Measurements from ENCODE around the gene SCAMP5. TPM values are rescaled to one million over a fixed set of nuclear protein-coding genes. Genes with fewer than 3 reads are reported as not detected.

Gene SCAMP5
- total RNA-seq, 1 donor from 2014 or later = 1.3 TPM

GRCh38 chr15:75065467-75065850 is 70.1 kb downstream of the SCAMP5 start:
- no peaks in the 10 kb centered on the region for H3K27me3 Mint-ChIP-seq
- peaks cover 25% of the 10 kb centered on the region for H3K36me3 Mint-ChIP-seq (ENCODE audit: low read depth)
- peaks cover 60% of the 10 kb centered on the region for H3K4me1 Mint-ChIP-seq
- peak overlapping the region; percentile 7 for H3K27ac Mint-ChIP-seq
- peaks cover 6% of the 10 kb centered on the region for H3K9me3 Mint-ChIP-seq
- DNase-seq = no peak
- intact Hi-C loops (cut with micrococcal nuclease) = no loop called here
- peak overlapping the region; percentile 23 for H3K4me3 Mint-ChIP-seq

GRCh38 chr15:75065851-75066509 is 70.6 kb downstream of the SCAMP5 start:
- Mint-ChIP-seq H3K4me1 (peaks cover 62% of the 10 kb centered on the region), H3K27ac (peak overlapping the region; percentile 96), H3K9me3 (peaks cover 6% of the 10 kb centered on the region), H3K36me3 (ENCODE audit: low read depth) (peaks cover 26% of the 10 kb centered on the region), H3K4me3 (peak overlapping the region; percentile 24), H3K27me3 (no peaks in the 10 kb centered on the region)
- DNase-seq = no peak
- intact Hi-C loops (cut with micrococcal nuclease) = no loop called here

- Mint-ChIP-seq H3K27me3 (no peaks in the 10 kb centered on the region), H3K27ac (peak overlapping the region; percentile 96), H3K4me3 (peak overlapping the region; percentile 82), H3K36me3 (ENCODE audit: low read depth) (peaks cover 25% of the 10 kb centered on the region), H3K4me1 (peaks cover 64% of the 10 kb centered on the region), H3K9me3 (peaks cover 6% of the 10 kb centered on the region)
- peak; percentile 93 for DNase-seq
- intact Hi-C loops (cut with micrococcal nuclease) = loop anchor here (1.0 kb wide), 4 partner anchors 22 to 64 kb away; no protein-coding TSS in a partner anchor
Observed at GRCh38 chr15:75067123-75067830, 71.9 kb downstream of the SCAMP5 start.

GRCh38 chr15:75068748-75069147 is 73.4 kb downstream of the SCAMP5 start:
- intact Hi-C loops (cut with micrococcal nuclease) = no loop called here

GRCh38 chr15:75069301-75069925 is 74.0 kb downstream of the SCAMP5 start:
- Mint-ChIP-seq H3K4me3 (peak overlapping the region; percentile 31), H3K9me3 (peaks cover 6% of the 10 kb centered on the region), H3K36me3 (ENCODE audit: low read depth) (peaks cover 29% of the 10 kb centered on the region), H3K27me3 (no peaks in the 10 kb centered on the region), H3K4me1 (peaks cover 69% of the 10 kb centered on the region), H3K27ac (peak overlapping the region; percentile 74)
- intact Hi-C loops (cut with micrococcal nuclease) = no loop called here
- peak; percentile 72 for DNase-seq

More at GRCh38 chr15:75068748-75069147, 73.4 kb downstream of the SCAMP5 start:
- peaks cover 6% of the 10 kb centered on the region for H3K9me3 Mint-ChIP-seq
- peak overlapping the region; percentile 96 for H3K27ac Mint-ChIP-seq
- H3K27me3 Mint-ChIP-seq = no peaks in the 10 kb centered on the region
- H3K4me1 Mint-ChIP-seq = peaks cover 69% of the 10 kb centered on the region
- peak; percentile 55 for DNase-seq
- peak overlapping the region; percentile 37 for H3K4me3 Mint-ChIP-seq
- H3K36me3 Mint-ChIP-seq (ENCODE audit: low read depth) = peaks cover 27% of the 10 kb centered on the region

- no peak overlapping the region for H3K27ac Mint-ChIP-seq
- H3K4me3 Mint-ChIP-seq = no peak overlapping the region
- intact Hi-C loops (cut with micrococcal nuclease) = no loop called here
- H3K9me3 Mint-ChIP-seq = peaks cover 5% of the 10 kb centered on the region
- H3K36me3 Mint-ChIP-seq (ENCODE audit: low read depth) = peaks cover 27% of the 10 kb centered on the region
- no peaks in the 10 kb centered on the region for H3K27me3 Mint-ChIP-seq
- peaks cover 61% of the 10 kb centered on the region for H3K4me1 Mint-ChIP-seq
- peak; percentile 55 for DNase-seq
Observed at GRCh38 chr15:75070674-75071073, 75.3 kb downstream of the SCAMP5 start.

Other genes starting within 250 kb of the SCAMP5 start
- gene CYP1A2, start 246.7 kb upstream of the SCAMP5 start, total RNA-seq = not detected in 2 replicates
- 332 and 340 TPM in 2 replicates for gene CSK, start 213.5 kb upstream of the SCAMP5 start, total RNA-seq
- gene LMAN1L, start 182.7 kb upstream of the SCAMP5 start, total RNA-seq = 0.33 and 0.36 TPM in 2 replicates
- gene CPLX3, start 168.9 kb upstream of the SCAMP5 start, total RNA-seq = 0.09 TPM in 2 replicates
- gene ULK3, start 152.4 kb upstream of the SCAMP5 start, total RNA-seq = 52.6 and 57.3 TPM in 2 replicates
- 89.4 and 94.8 TPM in 2 replicates for gene SCAMP2, start 122.2 kb upstream of the SCAMP5 start, total RNA-seq
- gene MPI, start 105.5 kb upstream of the SCAMP5 start, total RNA-seq = 63.9 and 64.4 TPM in 2 replicates
- gene FAM219B, start 88.7 kb upstream of the SCAMP5 start, total RNA-seq = 68.0 and 82.0 TPM in 2 replicates
- gene COX5A, start 57.5 kb upstream of the SCAMP5 start, total RNA-seq = 314 and 317 TPM in 2 replicates
- 13.1 and 13.9 TPM in 2 replicates for gene RPP25, start 38.8 kb upstream of the SCAMP5 start, total RNA-seq
- gene PPCDC, start 28.0 kb downstream of the SCAMP5 start, total RNA-seq = 21.4 and 24.5 TPM in 2 replicates
- 43.2 and 43.9 TPM in 2 replicates for gene C15orf39, start 206.3 kb downstream of the SCAMP5 start, total RNA-seq